T-helper 17 cell (primary cell): ENCODE results near the gene LCN12. TPM values are rescaled to one million over a fixed set of nuclear protein-coding genes. Genes with fewer than 3 reads are reported as not detected.

ENCODE experiments used
- ATAC-seq: fragments of 150-1000 bp; cut with Tn5 transposase; 2 replicates; pipeline ENCODE4 v1.10.0; 2021; ENCODE audit warnings: mild to moderate bottlenecking, moderate library complexity
- DNase-seq, 3 donors: peaks; one replicate each; pipeline versions ENCODE4 v3.0.0 to v3.0.0-alpha.2; 2020 to 2021
- H3K9me3 ChIP-seq: one replicate; pipeline ENCODE4 v1.7.0; 2013; ENCODE audit warnings: low read length, mild to moderate bottlenecking; ENCODE audit not compliant: control insufficient read depth, poor library complexity, severe bottlenecking
- H3K27ac Mint-ChIP-seq: one replicate; pipeline ENCODE4 v1.8.0; 2022; ENCODE audit warnings: mild to moderate bottlenecking, moderate library complexity, mixed read lengths
- H3K27me3 Mint-ChIP-seq: one replicate; pipeline ENCODE4 v1.8.0; 2022; ENCODE audit warnings: mixed read lengths
- H3K36me3 Mint-ChIP-seq: one replicate; pipeline ENCODE4 v1.8.0; 2022; ENCODE audit warnings: low read depth, mixed read lengths
- H3K4me1 Mint-ChIP-seq: one replicate; pipeline ENCODE4 v1.8.0; 2022; ENCODE audit warnings: mild to moderate bottlenecking, mixed read lengths
- H3K4me3 Mint-ChIP-seq: one replicate; pipeline ENCODE4 v1.8.0; 2022; ENCODE audit warnings: mild to moderate bottlenecking, moderate library complexity, mixed read lengths
- total RNA-seq, 4 donors: library from RNA in 2 of 4; stranded (reverse) in 2 of 4; gene quantifications; one replicate each; pipeline ENCODE4 v1.2.3 and lab custom pipeline; 2022 to 2026

Gene LCN12
- total RNA-seq, 2 donors from 2014 or later: 2.6 to 4.2 TPM

- no peaks in the 10 kb centered on the region for H3K9me3 ChIP-seq
- no peak overlapping the region for H3K27ac Mint-ChIP-seq
- H3K27me3 Mint-ChIP-seq: no peaks in the 10 kb centered on the region
- H3K4me1 Mint-ChIP-seq: peaks cover 8% of the 10 kb centered on the region
- peaks cover 5% of the 10 kb centered on the region for H3K36me3 Mint-ChIP-seq
- ATAC-seq (no peak), DNase-seq (no peak)
- no peak overlapping the region for H3K4me3 Mint-ChIP-seq
Observed at GRCh38 chr9:136920734-136921231, 31.3 kb upstream of the LCN12 start.

- DNase-seq: no peak
- no peak overlapping the region for H3K4me3 Mint-ChIP-seq
- ATAC-seq: no peak
- H3K36me3 Mint-ChIP-seq: peaks cover 5% of the 10 kb centered on the region
- no peak overlapping the region for H3K27ac Mint-ChIP-seq
- H3K4me1 Mint-ChIP-seq: peaks cover 6% of the 10 kb centered on the region
- no peaks in the 10 kb centered on the region for H3K27me3 Mint-ChIP-seq
- H3K9me3 ChIP-seq: no peaks in the 10 kb centered on the region
Observed at GRCh38 chr9:136921307-136921706, 30.8 kb upstream of the LCN12 start.

DNA sequence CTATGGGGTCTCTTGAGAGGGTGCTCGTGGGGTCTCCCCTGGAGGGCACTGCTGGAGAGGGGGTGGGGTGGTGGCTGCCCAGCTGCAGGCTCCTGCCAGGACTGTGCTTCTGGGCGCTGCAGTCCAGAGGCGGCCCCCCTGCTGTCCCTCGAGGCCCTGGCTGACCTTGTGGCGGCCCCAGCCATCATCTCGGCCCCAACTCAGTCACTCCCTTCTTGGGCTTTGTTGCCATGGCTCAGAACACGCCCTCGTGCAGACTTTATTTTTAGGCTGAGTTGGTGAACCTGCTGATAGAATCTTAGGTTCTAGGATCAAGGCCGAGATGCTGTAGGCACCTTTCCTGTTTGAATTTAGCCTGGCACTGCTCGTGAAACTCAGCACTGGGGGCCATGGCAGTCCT lies 30.4 kb upstream of the LCN12 start:
- peaks cover 5% of the 10 kb centered on the region for H3K36me3 Mint-ChIP-seq
- H3K9me3 ChIP-seq: no peaks in the 10 kb centered on the region
- peaks cover 6% of the 10 kb centered on the region for H3K4me1 Mint-ChIP-seq
- H3K27me3 Mint-ChIP-seq: no peaks in the 10 kb centered on the region
- peak overlapping the region; percentile 68 for H3K27ac Mint-ChIP-seq
- H3K4me3 Mint-ChIP-seq: no peak overlapping the region
- ATAC-seq: no peak
- DNase-seq: no peak

GRCh38 chr9:136922540-136922939 lies 29.5 kb upstream of the LCN12 start:
- Mint-ChIP-seq H3K27ac (peak overlapping the region; percentile 68), H3K27me3 (no peaks in the 10 kb centered on the region), H3K36me3 (no peaks in the 10 kb centered on the region), H3K4me1 (peaks cover 5% of the 10 kb centered on the region), H3K4me3 (no peak overlapping the region)
- no peaks in the 10 kb centered on the region for H3K9me3 ChIP-seq
- DNase-seq: no peak
- ATAC-seq: no peak

DNA sequence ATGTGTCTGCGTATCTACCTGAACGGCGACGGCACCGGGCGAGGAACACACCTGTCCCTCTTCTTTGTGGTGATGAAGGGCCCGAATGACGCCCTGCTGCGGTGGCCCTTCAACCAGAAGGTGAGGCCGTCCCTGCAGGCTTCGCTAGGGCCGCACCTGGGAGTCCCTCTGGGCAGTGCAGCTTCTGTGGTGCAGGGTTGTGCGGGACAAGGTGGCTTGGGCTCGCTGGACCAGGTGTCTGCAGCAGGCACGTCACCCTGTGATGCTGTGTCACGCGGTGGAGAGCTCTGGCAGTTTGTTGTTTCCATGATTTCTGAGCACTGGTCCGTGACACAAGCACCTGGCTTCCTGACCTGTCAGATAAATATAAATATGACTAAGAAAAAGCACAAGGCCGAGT lies 28.2 kb upstream of the LCN12 start:
- Mint-ChIP-seq H3K36me3 (peaks cover 2% of the 10 kb centered on the region), H3K27me3 (no peaks in the 10 kb centered on the region), H3K4me1 (peaks cover 10% of the 10 kb centered on the region), H3K27ac (peak overlapping the region; percentile 51), H3K4me3 (no peak overlapping the region)
- H3K9me3 ChIP-seq: no peaks in the 10 kb centered on the region
- DNase-seq (no peak), ATAC-seq (no peak)

GRCh38 chr9:136925414-136926153 lies 26.5 kb upstream of the LCN12 start:
- DNase-seq: no peak
- no peaks in the 10 kb centered on the region for H3K27me3 Mint-ChIP-seq
- no peak overlapping the region for H3K4me3 Mint-ChIP-seq
- no peaks in the 10 kb centered on the region for H3K9me3 ChIP-seq
- ATAC-seq: no peak
- H3K36me3 Mint-ChIP-seq: peaks cover 2% of the 10 kb centered on the region
- peaks cover 11% of the 10 kb centered on the region for H3K4me1 Mint-ChIP-seq
- H3K27ac Mint-ChIP-seq: no peak overlapping the region

- no peak overlapping the region for H3K4me3 Mint-ChIP-seq
- ATAC-seq (no peak), DNase-seq (no peak)
- peaks cover 2% of the 10 kb centered on the region for H3K36me3 Mint-ChIP-seq
- H3K27me3 Mint-ChIP-seq: no peaks in the 10 kb centered on the region
- peaks cover 11% of the 10 kb centered on the region for H3K4me1 Mint-ChIP-seq
- H3K27ac Mint-ChIP-seq: no peak overlapping the region
- H3K9me3 ChIP-seq: no peaks in the 10 kb centered on the region
Observed at GRCh38 chr9:136926154-136926704, 25.8 kb upstream of the LCN12 start.

DNA sequence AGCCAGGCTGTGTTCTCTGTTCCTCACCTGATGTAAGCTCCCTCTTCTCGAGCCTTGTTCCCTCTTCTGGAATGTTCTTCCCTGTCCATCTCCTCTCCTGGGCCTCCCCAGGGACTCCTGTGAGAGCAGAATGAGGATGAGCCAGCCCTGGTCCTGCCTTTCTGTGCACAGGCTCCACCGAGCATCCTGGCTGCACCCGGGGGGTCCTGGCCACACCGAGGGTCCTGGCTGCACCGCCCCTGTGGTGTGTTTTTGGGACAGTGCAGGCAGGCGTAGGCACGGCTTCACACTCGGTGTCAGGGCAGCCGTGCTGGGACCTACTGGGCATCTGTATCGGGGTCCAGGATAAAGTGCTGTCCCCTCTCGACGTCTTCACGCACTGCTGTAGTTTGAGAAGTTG lies 25.3 kb upstream of the LCN12 start:
- DNase-seq (no peak), ATAC-seq (no peak)
- Mint-ChIP-seq H3K27ac (no peak overlapping the region), H3K27me3 (no peaks in the 10 kb centered on the region), H3K4me3 (no peak overlapping the region), H3K4me1 (peaks cover 11% of the 10 kb centered on the region), H3K36me3 (peaks cover 2% of the 10 kb centered on the region)
- H3K9me3 ChIP-seq: no peaks in the 10 kb centered on the region

DNA sequence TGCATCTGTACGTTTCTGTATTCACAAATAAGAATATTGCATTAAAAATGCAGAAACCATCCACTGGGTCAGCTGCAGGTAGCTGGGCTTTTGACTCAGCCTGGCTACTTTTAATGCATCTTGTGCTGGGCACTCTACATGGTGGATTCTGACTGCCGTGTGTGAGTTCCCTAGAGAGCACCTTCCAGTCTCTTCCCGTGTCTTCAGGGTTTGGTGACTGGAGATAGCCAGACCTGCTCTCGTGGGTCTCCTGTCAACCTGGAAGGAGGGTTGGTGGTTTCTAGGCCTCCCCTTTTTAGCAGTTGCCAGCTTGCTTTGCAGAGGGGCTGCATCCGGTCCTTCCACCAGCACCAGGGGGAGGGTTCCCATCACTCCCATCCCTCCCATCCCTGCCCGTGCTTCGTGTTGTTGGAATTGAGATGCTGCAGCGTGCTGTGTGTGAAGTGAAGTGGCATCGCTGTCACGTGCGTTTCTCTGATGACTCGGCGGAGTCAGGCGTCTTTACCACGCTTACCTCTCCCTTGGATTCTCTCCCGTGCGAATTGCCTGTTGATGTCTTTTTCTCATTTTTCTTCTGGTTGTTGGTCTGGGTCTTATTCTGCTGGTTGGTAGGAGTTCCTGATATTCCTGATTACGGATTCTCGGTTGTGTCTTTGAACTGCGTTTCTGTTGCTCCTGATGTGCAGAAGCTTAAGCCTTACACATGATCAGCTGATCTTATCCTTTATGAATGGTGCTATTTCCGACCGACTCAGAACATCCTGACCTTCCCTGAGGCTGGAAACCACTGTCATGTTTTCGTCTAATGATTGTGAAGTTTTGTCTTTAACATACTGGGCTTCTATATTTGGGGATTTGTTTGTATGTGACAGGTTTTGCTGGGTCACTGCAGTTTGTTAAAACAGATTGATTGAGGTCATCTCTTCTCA lies 24.5 kb upstream of the LCN12 start:
- DNase-seq (no peak), ATAC-seq (no peak)
- Mint-ChIP-seq H3K4me1 (peaks cover 11% of the 10 kb centered on the region), H3K27ac (peak overlapping the region; percentile 62), H3K4me3 (no peak overlapping the region), H3K36me3 (peaks cover 2% of the 10 kb centered on the region), H3K27me3 (no peaks in the 10 kb centered on the region)
- H3K9me3 ChIP-seq: no peaks in the 10 kb centered on the region

DNA sequence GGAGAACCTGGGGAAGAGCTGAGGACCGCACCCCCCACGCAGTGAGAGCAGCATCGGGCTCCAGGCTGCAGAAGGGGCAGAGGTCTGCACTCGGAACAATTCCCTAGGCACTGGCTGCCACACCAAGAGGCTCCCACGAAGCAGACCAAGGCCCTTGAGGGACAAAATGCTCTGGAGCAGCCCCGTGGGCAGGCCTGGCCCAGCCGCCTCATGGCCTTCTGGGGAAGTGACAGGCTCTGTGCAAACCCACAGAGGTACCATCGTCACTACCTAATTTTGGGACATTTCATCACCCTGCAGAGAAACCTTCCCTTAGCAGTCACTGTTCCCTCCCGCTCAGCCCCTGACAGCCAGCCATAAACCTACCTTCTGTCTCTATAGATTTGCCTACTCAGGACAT lies 23.5 kb upstream of the LCN12 start:
- H3K9me3 ChIP-seq: no peaks in the 10 kb centered on the region
- no peak overlapping the region for H3K4me3 Mint-ChIP-seq
- H3K27ac Mint-ChIP-seq: peak overlapping the region; percentile 41
- no peaks in the 10 kb centered on the region for H3K27me3 Mint-ChIP-seq
- peaks cover 16% of the 10 kb centered on the region for H3K4me1 Mint-ChIP-seq
- peaks cover 2% of the 10 kb centered on the region for H3K36me3 Mint-ChIP-seq
- ATAC-seq (no peak), DNase-seq (no peak)

DNA sequence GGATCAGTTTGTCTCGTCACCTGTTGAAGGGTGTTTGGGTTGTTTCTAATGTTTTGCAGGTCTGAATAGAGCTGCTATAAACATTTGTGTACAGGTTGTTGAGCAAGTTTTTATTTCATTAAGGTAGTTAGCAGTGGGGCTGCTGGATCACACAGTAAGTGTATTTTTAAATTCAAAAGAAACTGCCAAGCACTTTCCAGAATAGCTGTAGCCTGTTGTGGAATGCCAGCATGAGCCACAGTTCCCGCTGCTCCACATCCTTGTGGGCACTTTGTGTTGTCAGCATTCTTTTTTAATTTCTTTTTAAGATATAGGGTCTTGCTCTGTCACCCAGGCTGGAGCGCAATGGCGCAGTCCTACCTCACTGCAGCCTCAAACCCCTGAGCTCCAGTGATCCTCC lies 22.1 kb upstream of the LCN12 start:
- Mint-ChIP-seq H3K36me3 (peaks cover 2% of the 10 kb centered on the region), H3K4me3 (no peak overlapping the region), H3K27ac (no peak overlapping the region), H3K27me3 (no peaks in the 10 kb centered on the region), H3K4me1 (peaks cover 16% of the 10 kb centered on the region)
- ATAC-seq: no peak
- no peak for DNase-seq
- H3K9me3 ChIP-seq: no peaks in the 10 kb centered on the region

- Mint-ChIP-seq H3K27ac (no peak overlapping the region), H3K36me3 (peaks cover 2% of the 10 kb centered on the region), H3K4me1 (peaks cover 16% of the 10 kb centered on the region), H3K27me3 (no peaks in the 10 kb centered on the region), H3K4me3 (no peak overlapping the region)
- ATAC-seq (no peak), DNase-seq (no peak)
- no peaks in the 10 kb centered on the region for H3K9me3 ChIP-seq
Observed at GRCh38 chr9:136931611-136932130, 20.4 kb upstream of the LCN12 start.

DNA sequence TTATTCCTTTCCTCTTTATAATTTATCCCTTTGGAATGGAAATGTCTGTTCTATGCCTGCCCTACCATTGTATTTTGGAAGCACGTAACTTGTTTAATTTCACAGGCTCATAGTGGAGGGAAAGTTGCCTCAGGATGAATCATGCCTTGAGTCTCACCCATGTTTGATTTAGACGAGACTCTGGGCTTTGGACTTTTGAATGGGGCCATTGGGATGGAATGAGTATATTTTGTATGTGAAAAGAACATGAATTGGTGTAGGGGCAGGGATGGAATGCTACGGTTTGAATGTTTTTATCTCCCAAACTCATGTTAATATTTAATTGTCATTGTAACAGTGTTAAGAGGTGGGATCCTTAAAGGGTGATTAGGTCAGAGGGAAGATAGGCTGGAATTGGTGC lies 17.8 kb upstream of the LCN12 start:
- peaks cover 1% of the 10 kb centered on the region for H3K36me3 Mint-ChIP-seq
- peaks cover 8% of the 10 kb centered on the region for H3K4me1 Mint-ChIP-seq
- H3K27ac Mint-ChIP-seq: no peak overlapping the region

More for the DNA sequence above, 17.8 kb upstream of the LCN12 start:
- no peak overlapping the region for H3K4me3 Mint-ChIP-seq
- H3K27me3 Mint-ChIP-seq: no peaks in the 10 kb centered on the region
- H3K9me3 ChIP-seq: no peaks in the 10 kb centered on the region
- DNase-seq (no peak), ATAC-seq (no peak)
